K562 (cell line): ENCODE results near the gene WWC2. TPM values are rescaled to one million over a fixed set of nuclear protein-coding genes. Genes with fewer than 3 reads are reported as not detected.

ENCODE experiments used
- ARID1B ChIP-seq: fragments of 450-650 bp; IDR thresholded peaks from 2 replicates; pipeline ENCODE4 v1.6.1; 2016; ENCODE audit warnings: antibody characterized with exemption, mild to moderate bottlenecking, inconsistent platforms
- CBX8 ChIP-seq: fragments of 200-600 bp; sonication (generic); IDR thresholded peaks from 2 replicates; pipeline ENCODE4 v1.6.1; 2012; ENCODE audit warnings: borderline replicate concordance, mixed run types, low read depth, mild to moderate bottlenecking, moderate library complexity, mixed read lengths, low read length, control low read depth, inconsistent platforms; ENCODE audit not compliant: poor library complexity, severe bottlenecking; ENCODE audit errors: extremely low read depth
- FOXM1 ChIP-seq, 2 experiments: fragments of 450-650 bp in 1 of 2; sonication (generic) in 1 of 2; formaldehyde crosslinking in 1 of 2; IDR thresholded peaks; 2 replicates each; pipeline versions ENCODE4 v1.6.1 to v1.9.0; 2017 to 2022; ENCODE audit warnings: low read depth in 2 of 2, mild to moderate bottlenecking in 2 of 2, missing genetic modification reagents in 1 of 2, moderate library complexity in 1 of 2
- GTF2E2 ChIP-seq: fragments of 200-800 bp; sonication (Bioruptor generic); IDR thresholded peaks from 2 replicates; pipeline ENCODE4 v1.6.1; 2016; ENCODE audit warnings: missing genetic modification characterization, missing compliant biosample characterization
- HMG20A ChIP-seq: fragments of 450-650 bp; formaldehyde crosslinking; conservative IDR thresholded peaks from 2 replicates; pipeline ENCODE4 v1.4.0; 2020; ENCODE audit warnings: mild to moderate bottlenecking, mixed read lengths
- KLF1 ChIP-seq: fragments of 450-650 bp; IDR thresholded peaks from 2 replicates; pipeline ENCODE4 v1.6.1; 2016; ENCODE audit warnings: missing genetic modification characterization, missing compliant biosample characterization
- KLF10 ChIP-seq: fragments of 250-450 bp; sonication (Bioruptor Pico); IDR thresholded peaks from 2 replicates; pipeline ENCODE4 v1.6.1; 2021; ENCODE audit warnings: matching md5 sums
- MTA3 ChIP-seq: fragments of 450-650 bp; formaldehyde crosslinking; IDR thresholded peaks from 2 replicates; pipeline ENCODE4 v1.6.1; 2017; ENCODE audit warnings: mild to moderate bottlenecking, borderline replicate concordance
- PHF8 ChIP-seq: fragments of 200-600 bp; sonication (generic); IDR thresholded peaks from 2 replicates; pipeline ENCODE4 v1.6.1; 2012; ENCODE audit warnings: mixed run types, mild to moderate bottlenecking, inconsistent platforms, low read length, moderate library complexity, borderline replicate concordance
- RAD51 ChIP-seq: fragments of 450-650 bp; IDR thresholded peaks from 2 replicates; pipeline ENCODE4 v1.7.1; 2016; ENCODE audit warnings: low read depth, mild to moderate bottlenecking, borderline replicate concordance
- SOX6 ChIP-seq: fragments of 450-650 bp; IDR thresholded peaks from 2 replicates; pipeline ENCODE4 v1.6.1; 2014; ENCODE audit warnings: mild to moderate bottlenecking
- ZNF184 ChIP-seq: sonication (generic); formaldehyde crosslinking; IDR thresholded peaks from 2 replicates; pipeline ENCODE4 v1.5.0; 2020; ENCODE audit warnings: missing genetic modification reagents
- ZNF217 ChIP-seq: sonication (generic); formaldehyde crosslinking; IDR thresholded peaks from 2 replicates; pipeline ENCODE4 v1.8.0; 2022; ENCODE audit warnings: mild to moderate bottlenecking, missing genetic modification reagents
- ZNF23 ChIP-seq: fragments of 250-450 bp; sonication (Bioruptor Pico); IDR thresholded peaks from 2 replicates; pipeline ENCODE4 v1.4.0; 2020; ENCODE audit warnings: mild to moderate bottlenecking
- polyA plus RNA-seq, 8 experiments: library from polyadenylated mRNA; depleted of rRNA in 4 of 8; stranded (reverse) in 5 of 8; unstranded in 3 of 8; fragments of >200 nt; fragmentation: Nextera tagmentation in 2 of 8; fragmentation: Illumina TruSeq in 1 of 8; extraction: Ambion mirVana in 2 of 8; extraction: Trizol in 1 of 8; gene quantifications; 2 replicates each; pipeline versions ENCODE4 v1.2.1 to v1.2.3, GENCODE V29; 2011 to 2014; ENCODE audit warnings: inconsistent platforms in 1 of 8, missing spikeins in 1 of 8
- total RNA-seq, 7 experiments: library from RNA; depleted of rRNA in 6 of 7; stranded (reverse); fragments of >200 nt in 6 of 7; fragmentation: Illumina TruSeq in 2 of 7; extraction: Trizol in 2 of 7; gene quantifications; 2 replicates each; pipeline versions ENCODE4 v1.2.1 to v1.2.3, GENCODE V29; 2011 to 2021; ENCODE audit warnings: low replicate concordance in 1 of 7
- TF ChIP-seq, protein P1 (sequence below): sonication (generic); formaldehyde crosslinking; IDR thresholded peaks from 2 replicates; pipeline ENCODE4 v1.8.0; 2023; ENCODE audit warnings: mild to moderate bottlenecking, missing genetic modification reagents
- TF ChIP-seq, protein P2 (sequence below): sonication (generic); formaldehyde crosslinking; IDR thresholded peaks from 2 replicates; pipeline ENCODE4 v1.8.1; 2023; ENCODE audit warnings: mild to moderate bottlenecking, missing genetic modification reagents
- TF ChIP-seq, protein P3 (sequence below), 3 experiments: fragments of 200-800 bp in 1 of 3; sonication (Bioruptor generic) in 1 of 3; sonication (generic) in 1 of 3; formaldehyde crosslinking in 1 of 3; IDR thresholded peaks; 2 replicates each; pipeline versions ENCODE4 v1.6.1 to v1.8.0; 2016 to 2022; ENCODE audit warnings: mild to moderate bottlenecking in 2 of 3, missing compliant biosample characterization in 2 of 3, missing genetic modification characterization in 2 of 3, missing genetic modification reagents in 1 of 3
- TF ChIP-seq, protein P4 (sequence below): fragments of 250-450 bp; sonication (Bioruptor Pico); IDR thresholded peaks from 2 replicates; pipeline ENCODE4 v1.8.0; 2022; ENCODE audit warnings: inconsistent platforms, mild to moderate bottlenecking, moderate library complexity, borderline replicate concordance

WWC2 gene
- total and polyA plus RNA-seq, 9 of the 15 experiments (the other 6 are each of a cell fraction or from before 2014, with no cell fraction given) = 3.7 to 39.4 (median 19.6) TPM

DNA sequence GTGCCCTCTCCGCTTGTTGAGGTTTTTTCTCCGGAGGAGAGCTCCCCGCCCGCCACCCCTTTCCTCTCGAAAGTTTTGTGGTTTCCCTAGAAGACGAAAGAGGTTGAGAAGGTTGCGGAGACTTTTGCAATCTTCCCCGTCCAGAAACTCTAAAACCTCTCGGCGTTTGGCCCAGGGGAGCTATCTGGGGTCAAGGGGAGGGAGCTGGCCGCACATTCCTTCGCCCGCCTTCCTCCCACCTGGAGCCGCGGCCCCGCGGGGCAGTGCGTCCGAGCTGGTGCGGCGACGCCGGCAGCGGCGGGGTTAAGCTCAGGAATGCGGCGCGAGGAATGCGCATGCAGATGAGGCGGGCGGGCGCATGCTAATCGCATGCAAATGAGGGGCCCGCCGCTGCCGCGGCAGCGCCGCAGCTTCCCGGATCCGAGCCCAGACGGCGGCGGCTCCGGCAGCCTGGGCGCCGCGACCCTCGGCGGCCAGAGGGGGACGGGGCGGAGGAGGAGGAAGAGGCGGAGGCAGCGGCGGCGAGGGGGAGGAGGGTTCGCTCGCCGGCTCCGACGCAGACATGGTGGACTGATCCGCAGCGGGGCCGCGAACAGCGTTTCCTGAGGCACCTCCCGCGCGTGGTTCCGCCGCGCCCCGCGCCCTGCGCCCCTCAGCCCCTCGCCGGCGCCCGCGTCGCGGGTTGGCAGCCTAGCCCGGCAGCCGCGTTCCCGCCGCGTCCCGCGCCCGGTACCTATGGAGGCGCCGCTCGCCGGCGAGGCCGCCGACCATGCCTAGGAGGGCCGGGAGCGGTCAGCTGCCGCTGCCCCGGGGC, at the start of gene WWC2 (continued):
- TF ChIP-seq, protein P1, sequence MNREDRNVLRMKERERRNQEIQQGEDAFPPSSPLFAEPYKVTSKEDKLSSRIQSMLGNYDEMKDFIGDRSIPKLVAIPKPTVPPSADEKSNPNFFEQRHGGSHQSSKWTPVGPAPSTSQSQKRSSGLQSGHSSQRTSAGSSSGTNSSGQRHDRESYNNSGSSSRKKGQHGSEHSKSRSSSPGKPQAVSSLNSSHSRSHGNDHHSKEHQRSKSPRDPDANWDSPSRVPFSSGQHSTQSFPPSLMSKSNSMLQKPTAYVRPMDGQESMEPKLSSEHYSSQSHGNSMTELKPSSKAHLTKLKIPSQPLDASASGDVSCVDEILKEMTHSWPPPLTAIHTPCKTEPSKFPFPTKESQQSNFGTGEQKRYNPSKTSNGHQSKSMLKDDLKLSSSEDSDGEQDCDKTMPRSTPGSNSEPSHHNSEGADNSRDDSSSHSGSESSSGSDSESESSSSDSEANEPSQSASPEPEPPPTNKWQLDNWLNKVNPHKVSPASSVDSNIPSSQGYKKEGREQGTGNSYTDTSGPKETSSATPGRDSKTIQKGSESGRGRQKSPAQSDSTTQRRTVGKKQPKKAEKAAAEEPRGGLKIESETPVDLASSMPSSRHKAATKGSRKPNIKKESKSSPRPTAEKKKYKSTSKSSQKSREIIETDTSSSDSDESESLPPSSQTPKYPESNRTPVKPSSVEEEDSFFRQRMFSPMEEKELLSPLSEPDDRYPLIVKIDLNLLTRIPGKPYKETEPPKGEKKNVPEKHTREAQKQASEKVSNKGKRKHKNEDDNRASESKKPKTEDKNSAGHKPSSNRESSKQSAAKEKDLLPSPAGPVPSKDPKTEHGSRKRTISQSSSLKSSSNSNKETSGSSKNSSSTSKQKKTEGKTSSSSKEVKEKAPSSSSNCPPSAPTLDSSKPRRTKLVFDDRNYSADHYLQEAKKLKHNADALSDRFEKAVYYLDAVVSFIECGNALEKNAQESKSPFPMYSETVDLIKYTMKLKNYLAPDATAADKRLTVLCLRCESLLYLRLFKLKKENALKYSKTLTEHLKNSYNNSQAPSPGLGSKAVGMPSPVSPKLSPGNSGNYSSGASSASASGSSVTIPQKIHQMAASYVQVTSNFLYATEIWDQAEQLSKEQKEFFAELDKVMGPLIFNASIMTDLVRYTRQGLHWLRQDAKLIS (CRISPR knock-in tag) = no peak; the same call in 1 of the 2 replicates
- TF ChIP-seq PHF8 (peak; percentile 45; the same call in 1 of the 2 replicates), FOXM1 (IDR thresholded peaks at IDR 0.05; ENCODE audit: low read depth) (no peak), FOXM1 (CRISPR knock-in tag; IDR thresholded peaks at IDR 0.05; ENCODE audit: low read depth) (no peak), ZNF23 (CRISPR knock-in tag) (no peak), MTA3 (peak; percentile 33; the same call in 1 of the 2 replicates), ZNF217 (CRISPR knock-in tag) (no peak), RAD51 (no peak), HMG20A (no peak), KLF1 (tag) (no peak), KLF10 (no peak), ZNF184 (CRISPR knock-in tag) (no peak), SOX6 (no peak), GTF2E2 (tag) (0 out of 2 replicates have a peak, but pooled peaks have one; percentile 34), ARID1B (peak; percentile 54), CBX8 (no peak)
- TF ChIP-seq, protein P2, sequence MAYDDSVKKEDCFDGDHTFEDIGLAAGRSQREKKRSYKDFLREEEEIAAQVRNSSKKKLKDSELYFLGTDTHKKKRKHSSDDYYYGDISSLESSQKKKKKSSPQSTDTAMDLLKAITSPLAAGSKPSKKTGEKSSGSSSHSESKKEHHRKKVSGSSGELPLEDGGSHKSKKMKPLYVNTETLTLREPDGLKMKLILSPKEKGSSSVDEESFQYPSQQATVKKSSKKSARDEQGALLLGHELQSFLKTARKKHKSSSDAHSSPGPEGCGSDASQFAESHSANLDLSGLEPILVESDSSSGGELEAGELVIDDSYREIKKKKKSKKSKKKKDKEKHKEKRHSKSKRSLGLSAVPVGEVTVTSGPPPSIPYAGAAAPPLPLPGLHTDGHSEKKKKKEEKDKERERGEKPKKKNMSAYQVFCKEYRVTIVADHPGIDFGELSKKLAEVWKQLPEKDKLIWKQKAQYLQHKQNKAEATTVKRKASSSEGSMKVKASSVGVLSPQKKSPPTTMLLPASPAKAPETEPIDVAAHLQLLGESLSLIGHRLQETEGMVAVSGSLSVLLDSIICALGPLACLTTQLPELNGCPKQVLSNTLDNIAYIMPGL = peak; percentile 15; the same call in 1 of the 2 replicates
- TF ChIP-seq, protein P3, sequence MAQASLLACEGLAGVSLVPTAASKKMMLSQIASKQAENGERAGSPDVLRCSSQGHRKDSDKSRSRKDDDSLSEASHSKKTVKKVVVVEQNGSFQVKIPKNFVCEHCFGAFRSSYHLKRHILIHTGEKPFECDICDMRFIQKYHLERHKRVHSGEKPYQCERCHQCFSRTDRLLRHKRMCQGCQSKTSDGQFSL (CRISPR knock-in tag; IDR thresholded peaks at IDR 0.05) = no peak
- TF ChIP-seq, protein P3 (tag; IDR thresholded peaks at IDR 0.05) = no peak
- TF ChIP-seq, protein P4, sequence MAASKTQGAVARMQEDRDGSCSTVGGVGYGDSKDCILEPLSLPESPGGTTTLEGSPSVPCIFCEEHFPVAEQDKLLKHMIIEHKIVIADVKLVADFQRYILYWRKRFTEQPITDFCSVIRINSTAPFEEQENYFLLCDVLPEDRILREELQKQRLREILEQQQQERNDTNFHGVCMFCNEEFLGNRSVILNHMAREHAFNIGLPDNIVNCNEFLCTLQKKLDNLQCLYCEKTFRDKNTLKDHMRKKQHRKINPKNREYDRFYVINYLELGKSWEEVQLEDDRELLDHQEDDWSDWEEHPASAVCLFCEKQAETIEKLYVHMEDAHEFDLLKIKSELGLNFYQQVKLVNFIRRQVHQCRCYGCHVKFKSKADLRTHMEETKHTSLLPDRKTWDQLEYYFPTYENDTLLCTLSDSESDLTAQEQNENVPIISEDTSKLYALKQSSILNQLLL (CRISPR knock-in tag) = no peak
